H54 (cell line): Measurements from ENCODE around the gene ACY1.
"Not testable (repeated sequence)": the region's sequence is repeated elsewhere in the genome, so short reads cannot be mapped to it uniquely, and the experiment has no call there.

Experiments
- DNase-seq: peaks from one replicate; pipeline ENCODE4 v3.0.0; 2011; ENCODE audit warnings: low spot score, mixed read lengths; ENCODE audit not compliant: insufficient read length
- FAIRE-seq: peaks from 3 replicates; lab custom pipeline; 2011; peaks lifted over from hg19 to GRCh38; lab: Jason Lieb, UNC
- POLR2A ChIP-seq: IDR thresholded peaks from 2 replicates; pipeline ENCODE4 v1.6.1; 2011; ENCODE audit warnings: low read depth, mild to moderate bottlenecking, low read length

ACY1 gene

DNA sequence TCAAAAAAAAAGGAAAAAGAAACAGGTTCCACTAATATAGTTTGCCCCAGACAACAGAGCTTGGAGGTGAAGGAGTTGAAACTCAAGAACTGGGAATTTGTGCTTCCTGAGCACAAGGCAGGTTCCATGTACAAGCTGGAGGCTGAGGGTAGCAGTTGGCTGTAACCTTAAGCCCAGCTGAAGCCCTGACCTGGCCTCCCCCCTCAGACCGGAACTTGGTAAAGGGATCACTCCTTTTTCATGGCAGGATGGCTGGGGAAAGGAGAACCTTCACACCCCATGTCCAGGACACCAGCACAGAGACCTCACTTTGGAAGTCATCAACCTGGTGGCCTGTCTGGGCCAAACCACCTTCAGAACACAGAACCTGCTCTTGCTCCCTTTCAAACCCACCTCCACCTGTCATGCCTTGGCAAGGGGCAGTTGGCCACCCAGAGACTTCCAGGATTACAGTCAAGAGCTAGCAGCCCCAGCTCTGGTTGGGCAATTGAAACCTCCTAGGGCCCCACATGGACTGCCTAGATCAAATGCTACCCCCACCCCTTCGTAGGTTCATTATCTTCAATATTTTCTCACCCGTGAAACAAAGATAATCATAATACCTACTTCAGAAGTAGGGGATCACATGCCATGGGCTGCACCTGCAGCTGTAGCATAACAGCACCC lies 8.8 kb downstream of the ACY1 start:
- FAIRE-seq (no peak), DNase-seq (no peak)
- TF ChIP-seq POLR2A = no peak

DNA sequence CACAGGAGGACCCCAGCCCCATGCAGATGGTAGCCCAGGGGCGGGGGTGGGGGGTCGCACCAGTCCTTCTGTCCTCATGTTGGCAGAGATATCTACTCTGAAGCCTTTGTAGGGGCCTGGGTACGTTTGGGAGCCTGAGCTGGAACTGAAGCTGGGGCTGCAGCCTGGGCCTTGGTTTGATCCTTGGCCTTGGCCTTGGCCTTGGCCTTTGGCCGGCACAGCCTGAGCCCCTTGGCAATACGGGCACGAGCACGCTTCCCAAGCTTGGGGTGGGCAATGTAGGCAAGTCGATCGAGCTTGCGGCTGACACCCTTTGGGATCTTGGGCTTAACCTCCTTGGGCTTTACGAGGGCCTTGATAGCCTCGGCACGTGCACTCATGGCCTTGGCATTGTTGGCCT lies 10.3 kb downstream of the ACY1 start:
- not testable (repeated sequence) for FAIRE-seq, DNase-seq

- no peak for TF ChIP-seq POLR2A
- FAIRE-seq (no peak), DNase-seq (no peak)
Observed at GRCh38 chr3:51994530-51994929, 11.2 kb downstream of the ACY1 start.

DNA sequence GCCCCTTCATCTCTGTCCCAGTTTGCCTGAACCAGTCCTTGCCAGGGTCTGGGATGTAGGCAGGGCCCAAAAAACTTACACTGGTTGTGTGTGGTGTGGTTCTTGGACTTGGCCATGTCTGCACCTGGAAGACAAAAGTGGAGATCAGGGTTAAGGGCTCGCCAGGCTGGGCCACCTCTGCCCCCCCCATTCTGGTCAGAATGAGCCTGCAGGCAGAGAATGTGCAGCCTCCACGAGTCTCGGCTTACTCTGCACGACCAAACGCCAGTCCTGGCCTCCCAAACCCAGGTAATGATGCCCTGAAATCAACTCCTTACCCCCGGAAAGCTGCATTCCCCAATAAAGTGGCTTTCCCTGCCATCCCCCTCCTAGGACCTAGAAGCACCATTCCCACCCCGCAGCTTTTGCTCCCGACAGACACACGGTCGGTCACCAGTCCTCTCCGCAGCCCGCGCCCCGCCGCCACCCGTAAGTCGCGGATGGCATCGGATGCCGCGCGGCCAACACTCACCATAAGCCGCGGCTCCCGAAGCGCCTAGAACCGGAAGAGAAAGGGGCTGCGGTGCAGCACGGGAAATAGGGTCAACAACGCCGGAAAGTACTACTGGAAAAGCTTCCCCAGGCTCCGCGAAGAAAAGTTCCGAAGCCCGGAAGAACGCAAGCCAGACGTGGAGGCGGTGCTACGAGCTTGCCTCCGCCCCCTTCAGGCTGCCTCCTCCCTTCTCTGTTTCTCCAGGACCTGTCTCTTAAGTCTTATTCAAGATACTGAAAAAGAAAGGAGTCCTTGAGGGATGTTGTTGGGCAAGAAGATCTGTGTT lies 12.2 kb downstream of the ACY1 start, which contains the start of gene RPL29:
TSS of gene RPL29 (minus strand) at position 550 of the 818 bp plus-strand sequence. CDS start at position 116, 434 bp downstream.
- DNase-seq = peak; percentile 88
- no peak for FAIRE-seq
- peak; percentile 81 for TF ChIP-seq POLR2A

- no peak for TF ChIP-seq POLR2A
- DNase-seq (no peak), FAIRE-seq (no peak)
Observed at GRCh38 chr3:51997172-51997571, 13.8 kb downstream of the ACY1 start.

GRCh38 chr3:51997935-51998596 lies 14.7 kb downstream of the ACY1 start:
- FAIRE-seq (no peak), DNase-seq (peak; percentile 82)
- no peak for TF ChIP-seq POLR2A

DNA sequence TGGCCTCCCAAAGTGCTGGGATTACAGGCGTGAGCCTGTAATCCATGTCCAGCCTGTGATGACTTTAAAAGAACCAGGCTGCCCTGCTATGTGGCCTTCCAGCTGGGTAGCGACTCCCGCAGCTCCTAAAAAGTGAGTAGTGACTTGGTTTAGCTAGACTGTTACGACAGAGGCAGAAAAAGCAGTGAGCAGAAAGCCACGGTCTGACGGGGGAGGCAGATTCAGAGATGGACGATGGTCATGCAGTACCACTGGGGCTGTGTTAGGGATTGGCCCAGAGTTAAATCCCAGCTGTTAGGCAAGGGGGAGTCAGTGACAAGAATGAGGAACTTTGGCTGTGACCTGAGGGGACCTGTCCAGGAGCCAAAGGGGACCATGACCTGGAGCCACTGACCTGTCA lies 15.4 kb downstream of the ACY1 start:
- FAIRE-seq = no peak

GRCh38 chr3:51999846-52000245 lies 16.5 kb downstream of the ACY1 start:
- TF ChIP-seq POLR2A = no peak
- DNase-seq = no peak
- FAIRE-seq = no peak

More for the DNA sequence above, 15.4 kb downstream of the ACY1 start:
- no peak for DNase-seq
- TF ChIP-seq POLR2A = no peak

DNA sequence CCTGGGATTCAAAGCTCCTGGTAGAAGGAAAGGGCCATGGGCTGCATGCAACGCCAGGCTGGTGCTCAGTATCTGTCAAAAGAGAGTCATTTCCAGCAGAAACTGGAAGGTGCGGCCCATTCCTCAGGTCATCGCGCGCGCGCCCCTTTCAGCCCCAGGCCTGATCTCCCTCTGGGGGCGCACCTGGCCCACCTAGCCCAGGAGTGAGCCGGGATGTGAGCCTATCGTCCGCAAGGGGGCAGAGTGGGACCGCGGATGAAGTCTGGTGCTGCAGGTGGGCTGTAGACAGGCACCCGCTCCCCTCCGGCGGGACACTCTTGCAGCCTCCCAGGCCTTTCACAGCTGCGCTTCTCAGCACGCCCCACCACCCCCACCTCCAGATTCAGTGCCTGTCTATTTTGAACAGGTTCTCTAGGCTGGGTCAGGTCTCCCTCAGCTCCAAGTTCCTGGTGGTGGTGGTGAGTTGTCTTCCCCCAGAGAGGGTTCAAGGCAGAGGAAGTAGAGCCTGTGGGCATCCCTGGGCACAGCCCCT lies 18.2 kb downstream of the ACY1 start:
- TF ChIP-seq POLR2A = no peak
- DNase-seq (peak; percentile 89), FAIRE-seq (no peak)

DNA sequence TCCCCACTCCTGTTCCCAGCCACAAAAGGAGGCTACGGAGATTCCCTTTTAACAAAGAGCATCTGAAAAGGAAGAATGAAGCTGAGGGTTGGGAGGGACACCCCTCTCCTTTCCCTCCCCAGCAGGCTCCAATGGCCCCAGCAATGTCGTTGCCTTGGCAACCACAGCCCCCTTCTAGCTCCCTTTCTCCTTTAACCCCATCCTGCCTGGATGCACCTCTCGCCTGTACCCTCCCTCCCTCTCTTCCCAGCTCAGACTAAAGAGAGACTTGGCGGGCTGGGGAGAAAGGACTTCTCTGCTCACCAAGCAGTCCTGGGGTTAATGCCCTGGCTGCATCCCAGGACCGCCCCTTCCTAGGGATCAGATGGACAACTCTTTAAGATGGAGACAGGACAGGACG lies 19.4 kb downstream of the ACY1 start:
- FAIRE-seq (no peak), DNase-seq (no peak)
- TF ChIP-seq POLR2A = no peak

DNA sequence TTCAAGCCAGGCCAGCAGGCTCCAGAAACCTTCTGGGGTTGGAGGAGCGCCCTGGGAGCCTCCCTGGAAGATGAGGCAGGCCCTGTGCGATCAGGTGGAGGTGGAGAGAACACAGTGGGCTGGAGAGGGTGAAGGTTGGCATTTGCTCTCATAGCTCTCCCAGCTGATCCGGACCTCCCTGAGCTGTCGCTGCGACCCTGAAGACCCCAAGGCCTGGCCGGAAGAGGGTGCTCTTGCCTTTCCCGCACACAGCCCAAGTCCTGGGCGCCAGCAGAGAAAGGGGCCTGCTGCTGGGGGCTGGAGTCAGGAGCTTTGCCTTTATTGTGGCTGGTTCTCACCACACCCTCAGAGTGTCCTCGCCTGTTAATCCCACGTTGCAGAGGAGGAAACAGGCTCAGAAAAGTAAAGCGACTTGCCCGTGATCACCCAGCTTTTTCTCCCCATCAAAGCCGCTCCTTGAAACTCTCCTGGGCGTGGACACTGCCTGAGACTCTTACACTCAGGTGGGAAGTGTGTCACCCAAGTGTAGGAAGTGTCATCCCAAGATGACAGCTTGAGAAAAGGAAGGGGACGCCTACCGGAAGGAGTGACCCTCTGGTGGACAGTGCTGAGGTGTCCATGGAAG lies 20.9 kb downstream of the ACY1 start:
- FAIRE-seq (no peak), DNase-seq (no peak)
- TF ChIP-seq POLR2A = no peak

- DNase-seq (no peak), FAIRE-seq (no peak)
- TF ChIP-seq POLR2A = no peak
Observed at GRCh38 chr3:52004906-52005395, 21.6 kb downstream of the ACY1 start.

DNA sequence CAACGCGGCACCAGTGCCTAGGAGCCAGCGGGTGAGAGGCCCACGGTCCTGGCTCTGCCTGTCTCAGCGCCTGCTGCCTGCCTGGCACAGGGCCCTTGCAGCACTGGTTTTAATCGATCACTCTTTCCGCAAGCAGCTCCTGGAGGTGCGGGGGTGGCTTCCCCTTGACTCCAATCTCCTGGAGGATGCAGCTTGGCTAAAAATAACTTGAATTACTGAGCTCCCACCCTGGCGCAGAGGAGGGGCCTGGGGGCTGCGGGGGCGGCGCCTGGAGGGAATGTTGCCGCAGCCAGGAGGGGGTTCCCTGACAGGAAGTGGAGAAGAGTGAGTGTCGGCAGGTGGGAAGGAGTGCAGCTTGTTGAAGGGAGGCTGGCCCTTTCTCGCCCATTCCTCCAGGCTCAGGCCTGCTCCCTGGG lies 22.2 kb downstream of the ACY1 start:
- no peak for FAIRE-seq
- no peak for DNase-seq
- no peak for TF ChIP-seq POLR2A
